Progenitor cell of endocrine pancreas (in vitro differentiated cells): Measurements from ENCODE around the gene SIRT3. TPM values are rescaled to one million over a fixed set of nuclear protein-coding genes. Genes with fewer than 3 reads are reported as not detected.
A peak's percentile ranks its signal among the peaks of the same experiment; 100 is the strongest.

Source experiments
- DNase-seq: peaks from one replicate; pipeline ENCODE4 v3.0.0; 2021; ENCODE audit warnings: low spot score; ENCODE audit not compliant: unreplicated experiment
- H3K27ac Mint-ChIP-seq: 2 replicates; pipeline ENCODE4 v1.8.0; 2021; ENCODE audit warnings: mild to moderate bottlenecking, moderate library complexity, mixed read lengths
- H3K27me3 Mint-ChIP-seq: 2 replicates; pipeline ENCODE4 v1.8.0; 2021; ENCODE audit warnings: mixed read lengths
- H3K36me3 Mint-ChIP-seq: 2 replicates; pipeline ENCODE4 v1.8.0; 2022; ENCODE audit warnings: mixed read lengths; ENCODE audit not compliant: insufficient read depth
- H3K4me1 Mint-ChIP-seq: 2 replicates; pipeline ENCODE4 v1.8.0; 2021; ENCODE audit warnings: low read depth, mixed read lengths
- H3K4me3 Mint-ChIP-seq: 2 replicates; pipeline ENCODE4 v1.8.0; 2021; ENCODE audit warnings: low read depth, mild to moderate bottlenecking, moderate library complexity, mixed read lengths
- H3K9me3 Mint-ChIP-seq: 2 replicates; pipeline ENCODE4 v1.8.0; 2021; ENCODE audit warnings: low read depth, mixed read lengths
- total RNA-seq: library from RNA; stranded (reverse); gene quantifications from 2 replicates; pipeline ENCODE4 v1.2.1, GENCODE V29; 2021
- TF ChIP-seq, protein P1 (sequence below): fragments of 200-600 bp; sonication (generic); IDR thresholded peaks from one replicate; pipeline ENCODE4 v1.5.0; 2021; ENCODE audit warnings: antibody characterized with exemption, mild to moderate bottlenecking; ENCODE audit not compliant: unreplicated experiment

SIRT3 gene
- total RNA-seq, 1 donor from 2014 or later: 27.0 TPM

DNA sequence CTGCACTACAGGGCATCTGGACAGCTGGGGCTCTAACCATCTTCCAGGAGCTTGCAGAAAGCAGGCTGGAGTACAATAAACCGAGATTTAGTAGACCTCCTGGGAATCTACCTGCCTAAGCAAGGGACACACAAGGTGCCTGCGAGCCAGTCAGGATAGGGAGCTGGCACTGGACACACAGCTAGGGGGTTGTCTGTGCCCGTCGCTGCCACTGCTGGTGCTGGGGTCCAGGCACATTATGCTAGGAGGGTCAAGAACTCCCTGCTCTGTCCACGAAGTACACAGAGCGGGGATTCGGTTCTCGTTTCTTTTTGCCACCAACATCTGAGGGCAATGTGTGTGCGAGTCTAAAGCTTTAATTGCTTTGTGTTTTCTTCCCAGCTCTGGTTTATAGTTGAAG, 24.4 kb downstream of the SIRT3 start:
- no peaks in the 10 kb centered on the region for H3K27me3 Mint-ChIP-seq
- H3K27ac Mint-ChIP-seq: no peak overlapping the region
- peaks cover 7% of the 10 kb centered on the region for H3K36me3 Mint-ChIP-seq
- peak overlapping the region; percentile 24 for H3K4me3 Mint-ChIP-seq
- H3K4me1 Mint-ChIP-seq: peaks cover 8% of the 10 kb centered on the region
- no peak for DNase-seq
- TF ChIP-seq, protein P1, sequence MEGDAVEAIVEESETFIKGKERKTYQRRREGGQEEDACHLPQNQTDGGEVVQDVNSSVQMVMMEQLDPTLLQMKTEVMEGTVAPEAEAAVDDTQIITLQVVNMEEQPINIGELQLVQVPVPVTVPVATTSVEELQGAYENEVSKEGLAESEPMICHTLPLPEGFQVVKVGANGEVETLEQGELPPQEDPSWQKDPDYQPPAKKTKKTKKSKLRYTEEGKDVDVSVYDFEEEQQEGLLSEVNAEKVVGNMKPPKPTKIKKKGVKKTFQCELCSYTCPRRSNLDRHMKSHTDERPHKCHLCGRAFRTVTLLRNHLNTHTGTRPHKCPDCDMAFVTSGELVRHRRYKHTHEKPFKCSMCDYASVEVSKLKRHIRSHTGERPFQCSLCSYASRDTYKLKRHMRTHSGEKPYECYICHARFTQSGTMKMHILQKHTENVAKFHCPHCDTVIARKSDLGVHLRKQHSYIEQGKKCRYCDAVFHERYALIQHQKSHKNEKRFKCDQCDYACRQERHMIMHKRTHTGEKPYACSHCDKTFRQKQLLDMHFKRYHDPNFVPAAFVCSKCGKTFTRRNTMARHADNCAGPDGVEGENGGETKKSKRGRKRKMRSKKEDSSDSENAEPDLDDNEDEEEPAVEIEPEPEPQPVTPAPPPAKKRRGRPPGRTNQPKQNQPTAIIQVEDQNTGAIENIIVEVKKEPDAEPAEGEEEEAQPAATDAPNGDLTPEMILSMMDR: no peak
- H3K9me3 Mint-ChIP-seq: no peaks in the 10 kb centered on the region

DNA sequence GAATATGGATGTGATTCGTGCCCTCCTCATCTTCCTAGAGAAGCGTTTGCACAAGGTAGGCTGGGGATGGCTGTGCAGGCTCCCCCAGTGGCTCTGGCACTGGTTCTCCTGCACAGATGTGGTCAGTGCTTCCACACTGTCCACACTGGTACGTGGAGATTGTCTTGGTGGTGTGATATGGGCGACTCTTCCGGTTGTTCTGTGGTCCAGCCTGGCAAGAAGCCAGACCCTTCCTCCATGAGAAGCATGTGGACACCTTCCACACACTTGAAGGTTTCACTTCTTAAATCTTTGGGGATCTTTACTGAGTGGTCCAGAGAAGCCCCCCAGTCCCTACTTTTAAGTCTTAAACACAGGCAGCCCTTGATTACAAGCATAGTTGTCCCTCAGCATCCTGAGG, 24.8 kb downstream of the SIRT3 start:
- no peak for DNase-seq
- Mint-ChIP-seq H3K36me3 (peaks cover 7% of the 10 kb centered on the region), H3K27ac (no peak overlapping the region), H3K4me1 (peaks cover 11% of the 10 kb centered on the region), H3K4me3 (peak overlapping the region; percentile 24), H3K27me3 (no peaks in the 10 kb centered on the region), H3K9me3 (no peaks in the 10 kb centered on the region)
- TF ChIP-seq, protein P1: no peak

DNA sequence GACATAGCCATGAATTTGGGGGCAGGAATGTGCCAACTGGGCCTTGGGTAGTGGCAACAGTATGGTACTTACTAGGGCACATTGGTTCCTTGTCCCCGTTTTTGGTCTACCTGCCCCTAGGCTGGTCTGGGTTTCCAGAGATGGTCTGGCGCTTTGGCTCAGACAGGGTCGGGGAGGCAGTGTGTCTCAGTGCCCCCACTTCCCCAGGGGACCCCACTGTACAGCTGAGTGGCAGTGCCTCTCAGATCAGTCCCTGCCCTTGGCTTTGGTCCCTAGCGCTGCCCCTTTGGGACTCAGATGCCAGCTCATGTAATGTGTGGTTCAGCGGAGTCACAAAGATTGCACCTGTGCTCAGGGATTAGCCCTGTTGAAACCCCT, 25.4 kb downstream of the SIRT3 start:
- Mint-ChIP-seq H3K36me3 (peaks cover 7% of the 10 kb centered on the region), H3K9me3 (no peaks in the 10 kb centered on the region), H3K4me1 (peaks cover 12% of the 10 kb centered on the region), H3K4me3 (peak overlapping the region; percentile 14), H3K27me3 (no peaks in the 10 kb centered on the region), H3K27ac (no peak overlapping the region)
- TF ChIP-seq, protein P1: no peak
- DNase-seq: no peak

DNA sequence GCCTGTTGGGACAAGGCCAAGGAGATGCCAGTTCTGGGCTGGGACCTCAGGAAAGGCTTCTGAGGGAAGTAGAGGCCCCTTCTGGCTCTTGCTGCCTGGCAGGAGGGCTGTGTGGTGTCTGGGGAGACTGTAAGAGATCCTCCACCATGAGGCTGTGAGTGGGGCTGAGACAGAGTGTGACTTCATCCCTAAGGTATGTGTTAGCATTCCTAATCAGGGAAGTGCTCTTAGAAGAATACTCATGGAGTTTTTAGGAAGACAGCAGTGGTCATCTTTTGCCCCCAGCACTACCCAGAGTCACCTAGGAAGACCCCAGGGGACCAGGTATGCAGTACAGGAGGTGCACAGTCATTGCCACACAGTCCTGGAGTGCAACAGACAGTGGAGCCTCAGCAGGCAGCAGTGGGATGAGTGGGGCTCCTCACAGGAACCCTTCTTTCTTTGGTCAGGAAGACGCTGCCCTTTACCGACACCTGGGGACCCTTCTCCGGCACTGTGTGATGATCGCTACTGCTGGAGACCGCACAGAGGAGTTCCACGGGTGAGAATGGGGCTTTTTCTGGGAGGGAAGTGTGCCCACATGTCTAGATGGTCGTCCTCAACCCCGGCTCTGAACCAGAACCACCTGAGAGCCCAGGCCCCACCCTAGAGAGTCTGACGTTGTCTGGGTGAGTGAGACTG, 25.9 kb downstream of the SIRT3 start:
- TF ChIP-seq, protein P1: no peak
- Mint-ChIP-seq H3K27ac (peak overlapping the region; percentile 82), H3K27me3 (no peaks in the 10 kb centered on the region), H3K4me1 (peaks cover 12% of the 10 kb centered on the region), H3K36me3 (peaks cover 7% of the 10 kb centered on the region), H3K9me3 (no peaks in the 10 kb centered on the region), H3K4me3 (peak overlapping the region; percentile 93)
- no peak for DNase-seq

DNA sequence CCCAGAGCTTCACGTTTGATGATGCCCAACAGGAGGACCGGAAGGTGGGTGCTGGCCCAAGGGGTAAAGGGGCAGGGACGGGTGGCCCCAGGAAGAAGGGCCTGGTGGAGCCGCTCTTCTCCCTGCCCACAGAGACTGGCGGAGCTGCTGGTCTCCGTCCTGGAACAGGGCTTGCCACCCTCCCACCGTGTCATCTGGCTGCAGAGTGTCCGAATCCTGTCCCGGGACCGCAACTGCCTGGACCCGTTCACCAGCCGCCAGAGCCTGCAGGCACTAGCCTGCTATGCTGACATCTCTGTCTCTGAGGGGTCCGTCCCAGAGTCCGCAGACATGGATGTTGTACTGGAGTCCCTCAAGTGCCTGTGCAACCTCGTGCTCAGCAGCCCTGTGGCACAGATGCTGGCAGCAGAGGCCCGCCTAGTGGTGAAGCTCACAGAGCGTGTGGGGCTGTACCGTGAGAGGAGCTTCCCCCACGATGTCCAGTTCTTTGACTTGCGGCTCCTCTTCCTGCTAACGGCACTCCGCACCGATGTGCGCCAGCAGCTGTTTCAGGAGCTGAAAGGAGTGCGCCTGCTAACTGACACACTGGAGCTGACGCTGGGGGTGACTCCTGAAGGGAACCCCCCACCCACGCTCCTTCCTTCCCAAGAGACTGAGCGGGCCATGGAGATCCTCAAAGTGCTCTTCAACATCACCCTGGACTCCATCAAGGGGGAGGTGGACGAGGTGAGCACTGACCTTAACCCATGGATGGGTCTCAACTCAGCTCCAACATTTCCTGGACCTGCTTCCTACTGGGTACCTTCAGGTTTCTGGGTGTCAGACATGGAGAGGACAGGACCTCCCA, 26.6 kb downstream of the SIRT3 start:
- H3K27ac Mint-ChIP-seq: peak overlapping the region; percentile 90
- no peaks in the 10 kb centered on the region for H3K9me3 Mint-ChIP-seq
- TF ChIP-seq, protein P1: no peak
- H3K4me1 Mint-ChIP-seq: peaks cover 12% of the 10 kb centered on the region
- DNase-seq: no peak
- no peaks in the 10 kb centered on the region for H3K27me3 Mint-ChIP-seq
- peak overlapping the region; percentile 93 for H3K4me3 Mint-ChIP-seq
- H3K36me3 Mint-ChIP-seq: peaks cover 6% of the 10 kb centered on the region
